Gastrocnemius medialis (tissue), 4 donors: ENCODE measurements around the gene PTPRJ. TPM values are rescaled to one million over a fixed set of nuclear protein-coding genes. Genes with fewer than 3 reads are reported as not detected.

Experiments
- ATAC-seq, 2 donors: fragments of 150-250 bp; one replicate each; pipeline ENCODE4 v1.9.1; 2016
- DNase-seq, 2 donors: peaks; one replicate each; pipeline ENCODE4 v3.0.0-alpha.2; 2019
- H3K27ac ChIP-seq, 4 donors: fragments of 200-600 bp; sonication (generic); 1 replicate in 1 of 4; 2 replicates in 3 of 4; pipeline ENCODE4 v1.5.1; 2016 to 2018; ENCODE audit warnings: mild to moderate bottlenecking in 2 of 4, moderate library complexity in 1 of 4
- H3K27me3 ChIP-seq, 3 donors: fragments of 200-600 bp; sonication (generic) in 2 of 3; 1 replicate in 1 of 3; 2 replicates in 2 of 3; pipeline versions ENCODE4 v1.5.1 to v1.6.0; 2016 to 2019; ENCODE audit warnings: mild to moderate bottlenecking in 1 of 3, moderate library complexity in 1 of 3
- H3K36me3 ChIP-seq, 2 donors: fragments of 200-600 bp; sonication (generic) in 1 of 2; one replicate each; pipeline ENCODE4 v1.5.1; 2017 to 2018
- H3K4me1 ChIP-seq, 2 donors: fragments of 200-600 bp; sonication (generic) in 1 of 2; one replicate each; pipeline ENCODE4 v1.5.1; 2016 to 2017; ENCODE audit warnings: mild to moderate bottlenecking in 2 of 2
- H3K4me3 ChIP-seq, 4 donors: fragments of 200-600 bp; sonication (generic) in 3 of 4; 1 replicate in 1 of 4; 2 replicates in 3 of 4; pipeline ENCODE4 v1.5.1; 2016 to 2019; ENCODE audit warnings: mild to moderate bottlenecking in 2 of 4
- H3K9me3 ChIP-seq, 3 donors: fragments of 200-600 bp; sonication (generic) in 2 of 3; 1 replicate in 1 of 3; 2 replicates in 2 of 3; pipeline ENCODE4 v1.5.1; 2016 to 2019
- CTCF ChIP-seq, 5 experiments: fragments of 450-650 bp in 3 of 5; fragments of 200-600 bp in 2 of 5; sonication (generic) in 2 of 5; IDR thresholded peaks in 4 of 5; conservative IDR thresholded peaks in 1 of 5; 1 replicate in 4 of 5; 2 replicates in 1 of 5; pipeline ENCODE4 v1.5.1; 2016 to 2019; ENCODE audit warnings: antibody characterized with exemption in 5 of 5, mild to moderate bottlenecking in 3 of 5, moderate library complexity in 3 of 5
- POLR2A ChIP-seq, 2 donors: fragments of 450-650 bp; IDR thresholded peaks; one replicate each; pipeline ENCODE4 v1.6.1; 2017; ENCODE audit warnings: antibody characterized with exemption in 2 of 2, mild to moderate bottlenecking in 2 of 2, moderate library complexity in 2 of 2
- in situ Hi-C, 4 donors: fragments of 200-750 bp; cut with MboI; loops; one replicate each; pipeline versions ENCODE4 v1.15.0 to v1.8.0; 2017; ENCODE audit warnings: low sequenced_read_pairs in 4 of 4
- intact Hi-C: fragments of 100-400 bp; cut with DNase I; formaldehyde crosslinking; loops from one replicate; pipeline ENCODE4 v1.15.1; 2023; ENCODE audit warnings: low total_unique reads
- total RNA-seq, 4 donors: library from RNA; depleted of rRNA; stranded (reverse); fragments of >200 nt; gene quantifications; one replicate each; pipeline versions ENCODE4 v1.1.0 to v1.2.3, GENCODE V29; 2016

PTPRJ gene
- total RNA-seq, 4 donors from 2014 or later: 5.4 to 9.0 (median 5.6) TPM

- no peaks in the 10 kb centered on the region for H3K36me3 ChIP-seq
- DNase-seq: no peak
- no peak for ATAC-seq
- intact Hi-C loops: no loop called here
- in situ Hi-C loops: no loop called here
- TF ChIP-seq CTCF (IDR thresholded peaks at IDR 0.05 in 4 of 5, conservative IDR thresholded peaks at IDR 0.05 in 1 of 5) (no peak), POLR2A (IDR thresholded peaks at IDR 0.05) (no peak)
- H3K9me3 ChIP-seq: no peaks in the 10 kb centered on the region
- no peak overlapping the region for H3K27ac ChIP-seq
- H3K4me1 ChIP-seq: peaks cover 0 to under 1% of the 10 kb centered on the region in 2 donors
- no peaks in the 10 kb centered on the region for H3K27me3 ChIP-seq
- H3K4me3 ChIP-seq: no peak overlapping the region
Measured at GRCh38 chr11:48074425-48075181, 94.2 kb downstream of the PTPRJ start.

GRCh38 chr11:48075637-48076036 is 95.3 kb downstream of the PTPRJ start:
- Histone ChIP-seq H3K27me3 (no peaks in the 10 kb centered on the region), H3K4me1 (peaks cover 6 to 11% of the 10 kb centered on the region in 2 donors), H3K27ac (no peak overlapping the region), H3K4me3 (no peak overlapping the region), H3K36me3 (no peaks in the 10 kb centered on the region), H3K9me3 (no peaks in the 10 kb centered on the region)
- no peak for ATAC-seq
- DNase-seq: no peak
- intact Hi-C loops: no loop called here
- TF ChIP-seq CTCF (IDR thresholded peaks at IDR 0.05 in 4 of 5, conservative IDR thresholded peaks at IDR 0.05 in 1 of 5) (no peak), POLR2A (IDR thresholded peaks at IDR 0.05) (no peak)
- in situ Hi-C loops: no loop called here

GRCh38 chr11:48077251-48077650 is 96.9 kb downstream of the PTPRJ start:
- no peaks in the 10 kb centered on the region for H3K9me3 ChIP-seq
- ATAC-seq (no peak), DNase-seq (no peak)
- H3K36me3 ChIP-seq: no peaks in the 10 kb centered on the region
- intact Hi-C loops (no loop called here), in situ Hi-C loops (no loop called here)
- no peaks in the 10 kb centered on the region for H3K27me3 ChIP-seq
- H3K4me1 ChIP-seq: peaks cover 10 to 27% of the 10 kb centered on the region in 2 donors
- no peak overlapping the region for H3K27ac ChIP-seq
- TF ChIP-seq POLR2A (IDR thresholded peaks at IDR 0.05): no peak
- no peak for TF ChIP-seq CTCF (IDR thresholded peaks at IDR 0.05 in 4 of 5, conservative IDR thresholded peaks at IDR 0.05 in 1 of 5)
- no peak overlapping the region for H3K4me3 ChIP-seq

GRCh38 chr11:48078689-48079088 is 98.3 kb downstream of the PTPRJ start:
- H3K27ac ChIP-seq: no peak overlapping the region
- in situ Hi-C loops: no loop called here

More at GRCh38 chr11:48078689-48079088, 98.3 kb downstream of the PTPRJ start:
- DNase-seq (no peak), ATAC-seq (no peak)
- H3K36me3 ChIP-seq: no peaks in the 10 kb centered on the region
- H3K27me3 ChIP-seq: no peaks in the 10 kb centered on the region
- no peak for TF ChIP-seq CTCF (IDR thresholded peaks at IDR 0.05 in 4 of 5, conservative IDR thresholded peaks at IDR 0.05 in 1 of 5)
- no peak overlapping the region for H3K4me3 ChIP-seq
- intact Hi-C loops: no loop called here
- H3K9me3 ChIP-seq: no peaks in the 10 kb centered on the region
- H3K4me1 ChIP-seq: peaks cover 10 to 27% of the 10 kb centered on the region in 2 donors
